Panc1 (cell line): ENCODE results near the gene SAMD4A.

Experiments
- POLR2AphosphoS5 ChIP-seq: IDR thresholded peaks from 2 replicates; pipeline ENCODE4 v1.6.1; 2012; ENCODE audit warnings: mild to moderate bottlenecking, low read depth, low read length, moderate library complexity
- TCF7L2 ChIP-seq: IDR thresholded peaks from 2 replicates; pipeline ENCODE4 v1.6.1; 2011; ENCODE audit warnings: mild to moderate bottlenecking, low read depth, low read length, inconsistent platforms
- TF ChIP-seq, protein P1 (sequence below): fragments of 450-650 bp; IDR thresholded peaks from 2 replicates; pipeline ENCODE4 v1.5.1; 2017; ENCODE audit warnings: mild to moderate bottlenecking
- TF ChIP-seq, protein P2 (sequence below), 2 experiments: IDR thresholded peaks; 2 replicates each; pipeline ENCODE4 v1.6.1; 2011 to 2012; ENCODE audit warnings: low read depth in 2 of 2, control low read depth in 1 of 2, low read length in 1 of 2, mild to moderate bottlenecking in 1 of 2, moderate library complexity in 1 of 2; ENCODE audit not compliant: insufficient read depth in 1 of 2

DNA sequence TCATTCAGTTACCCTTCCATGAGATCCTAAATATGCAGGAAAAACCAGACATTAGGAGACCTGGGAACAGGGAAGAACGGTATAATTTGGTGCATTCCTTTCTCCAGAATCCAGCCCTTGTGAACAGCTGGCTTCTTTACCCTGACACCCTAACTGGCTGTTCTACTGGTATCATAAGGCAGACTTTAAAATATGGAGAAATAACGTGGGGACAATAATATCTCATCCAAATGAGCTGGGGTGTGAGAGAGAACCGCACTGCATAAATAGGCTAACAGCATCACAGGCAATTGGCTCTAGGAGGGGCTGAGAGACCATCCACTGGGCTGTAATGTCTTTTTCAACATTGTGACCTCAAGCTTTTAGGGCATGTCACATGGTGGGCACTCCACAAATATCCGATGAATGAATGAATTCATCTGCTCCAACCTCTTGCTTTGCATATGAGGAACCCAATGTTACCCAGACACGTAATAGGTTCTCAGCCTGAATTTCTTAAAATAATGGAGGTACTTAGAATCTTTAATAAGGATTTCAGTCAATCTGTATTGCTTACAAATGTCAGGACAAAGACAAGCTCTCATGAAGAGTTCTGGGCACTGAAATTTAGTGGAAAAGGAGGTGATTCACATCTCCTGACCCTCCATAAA, 157.9 kb downstream of the SAMD4A start:
- TF ChIP-seq, protein P1, sequence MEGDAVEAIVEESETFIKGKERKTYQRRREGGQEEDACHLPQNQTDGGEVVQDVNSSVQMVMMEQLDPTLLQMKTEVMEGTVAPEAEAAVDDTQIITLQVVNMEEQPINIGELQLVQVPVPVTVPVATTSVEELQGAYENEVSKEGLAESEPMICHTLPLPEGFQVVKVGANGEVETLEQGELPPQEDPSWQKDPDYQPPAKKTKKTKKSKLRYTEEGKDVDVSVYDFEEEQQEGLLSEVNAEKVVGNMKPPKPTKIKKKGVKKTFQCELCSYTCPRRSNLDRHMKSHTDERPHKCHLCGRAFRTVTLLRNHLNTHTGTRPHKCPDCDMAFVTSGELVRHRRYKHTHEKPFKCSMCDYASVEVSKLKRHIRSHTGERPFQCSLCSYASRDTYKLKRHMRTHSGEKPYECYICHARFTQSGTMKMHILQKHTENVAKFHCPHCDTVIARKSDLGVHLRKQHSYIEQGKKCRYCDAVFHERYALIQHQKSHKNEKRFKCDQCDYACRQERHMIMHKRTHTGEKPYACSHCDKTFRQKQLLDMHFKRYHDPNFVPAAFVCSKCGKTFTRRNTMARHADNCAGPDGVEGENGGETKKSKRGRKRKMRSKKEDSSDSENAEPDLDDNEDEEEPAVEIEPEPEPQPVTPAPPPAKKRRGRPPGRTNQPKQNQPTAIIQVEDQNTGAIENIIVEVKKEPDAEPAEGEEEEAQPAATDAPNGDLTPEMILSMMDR, result no peak
- TF ChIP-seq POLR2AphosphoS5 (no peak), TCF7L2 (no peak)
- TF ChIP-seq, protein P2, sequence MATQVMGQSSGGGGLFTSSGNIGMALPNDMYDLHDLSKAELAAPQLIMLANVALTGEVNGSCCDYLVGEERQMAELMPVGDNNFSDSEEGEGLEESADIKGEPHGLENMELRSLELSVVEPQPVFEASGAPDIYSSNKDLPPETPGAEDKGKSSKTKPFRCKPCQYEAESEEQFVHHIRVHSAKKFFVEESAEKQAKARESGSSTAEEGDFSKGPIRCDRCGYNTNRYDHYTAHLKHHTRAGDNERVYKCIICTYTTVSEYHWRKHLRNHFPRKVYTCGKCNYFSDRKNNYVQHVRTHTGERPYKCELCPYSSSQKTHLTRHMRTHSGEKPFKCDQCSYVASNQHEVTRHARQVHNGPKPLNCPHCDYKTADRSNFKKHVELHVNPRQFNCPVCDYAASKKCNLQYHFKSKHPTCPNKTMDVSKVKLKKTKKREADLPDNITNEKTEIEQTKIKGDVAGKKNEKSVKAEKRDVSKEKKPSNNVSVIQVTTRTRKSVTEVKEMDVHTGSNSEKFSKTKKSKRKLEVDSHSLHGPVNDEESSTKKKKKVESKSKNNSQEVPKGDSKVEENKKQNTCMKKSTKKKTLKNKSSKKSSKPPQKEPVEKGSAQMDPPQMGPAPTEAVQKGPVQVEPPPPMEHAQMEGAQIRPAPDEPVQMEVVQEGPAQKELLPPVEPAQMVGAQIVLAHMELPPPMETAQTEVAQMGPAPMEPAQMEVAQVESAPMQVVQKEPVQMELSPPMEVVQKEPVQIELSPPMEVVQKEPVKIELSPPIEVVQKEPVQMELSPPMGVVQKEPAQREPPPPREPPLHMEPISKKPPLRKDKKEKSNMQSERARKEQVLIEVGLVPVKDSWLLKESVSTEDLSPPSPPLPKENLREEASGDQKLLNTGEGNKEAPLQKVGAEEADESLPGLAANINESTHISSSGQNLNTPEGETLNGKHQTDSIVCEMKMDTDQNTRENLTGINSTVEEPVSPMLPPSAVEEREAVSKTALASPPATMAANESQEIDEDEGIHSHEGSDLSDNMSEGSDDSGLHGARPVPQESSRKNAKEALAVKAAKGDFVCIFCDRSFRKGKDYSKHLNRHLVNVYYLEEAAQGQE (IDR thresholded peaks at IDR 0.05; ENCODE audit: insufficient read depth in 1 of 2, low read depth in 2 of 2, low read length in 1 of 2), result no peak
